Measurements from ENCODE around the gene CHMP1B.

- TF ChIP-seq CTCF (IDR thresholded peaks at IDR 0.05): no peak
- TF ChIP-seq ZFX (IDR thresholded peaks at IDR 0.05; ENCODE audit: borderline replicate concordance): no peak
These were observed 23.5 kb downstream of the CHMP1B start for GRCh38 chr18:11874676-11875075.
